GM12878 (cell line): ENCODE data around the gene PPEF1. TPM values are rescaled to one million over a fixed set of nuclear protein-coding genes. Genes with fewer than 3 reads are reported as not detected.

Experiments used
- ATAC-seq: fragments of 200-7000 bp; cut with Tn5 transposase; 3 replicates; pipeline ENCODE4 v1.9.1; 2020; ENCODE audit warnings: mild to moderate bottlenecking, moderate library complexity
- BruUV-seq: library from RNA; stranded (reverse); fragments of 400-500 nt; replicated peaks from 2 replicates; lab custom pipeline; 2021; lab: Mats Ljungman, UMichigan
- CTCF ChIA-PET: fragments of 300-600 bp; sonication (Branson Sonifier 250); formaldehyde crosslinking; extraction: SDS; loops from one replicate; lab custom pipeline; 2021; ENCODE audit warnings: inconsistent platforms; lab: Yijun Ruan, JAX
- POLR2A ChIA-PET: fragments of 350-600 bp; formaldehyde crosslinking; extraction: SDS; loops from one replicate; lab custom pipeline; 2021; ENCODE audit warnings: inconsistent platforms; lab: Charles Lee
- RAD21 ChIA-PET: fragments of 300-600 bp; sonication (Branson Sonifier 250); formaldehyde crosslinking; loops from one replicate; lab custom pipeline; 2023; ENCODE audit warnings: antibody characterized with exemption; ENCODE audit not compliant: unreplicated experiment; lab: Charles Lee
- SMC1A ChIA-PET: fragments of 300-600 bp; sonication (Branson Sonifier 250); formaldehyde crosslinking; loops from one replicate; lab custom pipeline; 2023; ENCODE audit not compliant: unreplicated experiment, uncharacterized antibody; lab: Charles Lee
- DNase-seq: peaks from one replicate; pipeline ENCODE4 v3.0.0-alpha.2; 2011; ENCODE audit warnings: low read depth, low spot score
- FAIRE-seq: peaks from 3 replicates; lab custom pipeline; 2011; peaks lifted over from hg19 to GRCh38; lab: Jason Lieb, UNC
- H2AFZ ChIP-seq: 2 replicates; pipeline ENCODE4 v1.6.0; 2011; ENCODE audit warnings: low read depth, low read length, control low read depth; ENCODE audit not compliant: control insufficient read depth
- H3K27ac ChIP-seq: 2 replicates; pipeline ENCODE4 v1.5.1; 2011; ENCODE audit warnings: control low read depth; ENCODE audit not compliant: control insufficient read depth, insufficient read depth
- H3K27me3 ChIP-seq, 2 experiments: replicated peaks in 1 of 2; 2 replicates each; pipeline versions ENCODE4 v1.6.0 to v1.6.1; 2011; ENCODE audit warnings: low read length in 1 of 2; ENCODE audit not compliant: control insufficient read depth in 2 of 2, insufficient read depth in 2 of 2
- H3K36me3 ChIP-seq, 2 experiments: 2 replicates each; pipeline ENCODE4 v1.5.1; 2011; ENCODE audit warnings: low read length in 1 of 2; ENCODE audit not compliant: control insufficient read depth in 2 of 2, insufficient read depth in 2 of 2
- H3K4me1 ChIP-seq: 2 replicates; pipeline ENCODE4 v1.6.1; 2011; ENCODE audit warnings: mild to moderate bottlenecking, low read length, moderate library complexity, mixed read lengths; ENCODE audit not compliant: control insufficient read depth, insufficient read depth
- H3K4me2 ChIP-seq: 2 replicates; pipeline ENCODE4 v1.6.0; 2011; ENCODE audit warnings: control low read depth; ENCODE audit not compliant: control insufficient read depth, insufficient read depth
- H3K4me3 ChIP-seq: fragments of 200-600 bp; sonication (generic); 2 replicates; pipeline ENCODE4 v1.5.1; 2016
- H3K79me2 ChIP-seq: 2 replicates; pipeline ENCODE4 v1.6.0; 2011; ENCODE audit warnings: low read length; ENCODE audit not compliant: control insufficient read depth, insufficient read depth
- H3K9ac ChIP-seq: 2 replicates; pipeline ENCODE4 v1.8.0; 2011; ENCODE audit warnings: low read length, control low read depth, mixed read lengths; ENCODE audit not compliant: control insufficient read depth, insufficient read depth
- H3K9me3 ChIP-seq: replicated peaks from 3 replicates; pipeline ENCODE4 v1.5.1; 2011; ENCODE audit warnings: mild to moderate bottlenecking, low read length; ENCODE audit not compliant: control insufficient read depth, insufficient read depth
- H4K20me1 ChIP-seq: 2 replicates; pipeline ENCODE4 v1.6.0; 2011; ENCODE audit not compliant: control insufficient read depth, insufficient read depth
- CTCF ChIP-seq, 3 experiments: IDR thresholded peaks in 2 of 3; conservative IDR thresholded peaks in 1 of 3; 2 replicates each; pipeline ENCODE4 v1.5.1; 2011; ENCODE audit warnings: low read depth in 3 of 3, low read length in 3 of 3, mild to moderate bottlenecking in 3 of 3, control low read depth in 2 of 3, moderate library complexity in 2 of 3, inconsistent platforms in 1 of 3, mixed read lengths in 1 of 3; ENCODE audit not compliant: control insufficient read depth in 2 of 3, insufficient read depth in 1 of 3; ENCODE audit errors: extremely low read depth in 1 of 3
- JUNB ChIP-seq: IDR thresholded peaks from 2 replicates; pipeline ENCODE4 v1.6.1; 2016; ENCODE audit warnings: antibody characterized with exemption, mild to moderate bottlenecking
- MEF2A ChIP-seq: IDR thresholded peaks from 2 replicates; pipeline ENCODE4 v1.6.1; 2011; ENCODE audit warnings: low read depth, mild to moderate bottlenecking, low read length, moderate library complexity; ENCODE audit not compliant: insufficient read depth
- NR2F1 ChIP-seq: fragments of 450-650 bp; conservative IDR thresholded peaks from 2 replicates; pipeline ENCODE4 v1.6.1; 2017; ENCODE audit warnings: mild to moderate bottlenecking
- RUNX3 ChIP-seq: IDR thresholded peaks from 2 replicates; pipeline ENCODE4 v1.6.1; 2012; ENCODE audit warnings: low read length, inconsistent platforms
- TCF7 ChIP-seq: IDR thresholded peaks from 2 replicates; pipeline ENCODE4 v1.6.1; 2014; ENCODE audit warnings: antibody characterized with exemption, borderline replicate concordance
- ZBTB11 ChIP-seq: fragments of 450-650 bp; formaldehyde crosslinking; IDR thresholded peaks from 2 replicates; pipeline ENCODE4 v1.5.0; 2022; ENCODE audit warnings: mild to moderate bottlenecking, missing genetic modification characterization
- WGBS: methylation state at CpG from one replicate; pipeline ENCODE4 v1.1.6; 2016; ENCODE audit warnings: low lambda C conversion rate; ENCODE audit not compliant: insufficient replicate concordance, insufficient coverage; ENCODE audit errors: missing lambda C conversion rate; 5-methylcytosine and 5-hydroxymethylcytosine counted together
- in situ Hi-C: fragments of 300-500 bp; cut with MboI; formaldehyde crosslinking; loops from 9 replicates; pipeline ENCODE4 v1.14.3; 2018; ENCODE audit warnings: mixed read lengths
- intact Hi-C: fragments of 100-400 bp; cut with micrococcal nuclease; formaldehyde crosslinking; loops from one replicate; pipeline ENCODE4 v1.14.2; 2022; ENCODE audit not compliant: unreplicated experiment
- polyA plus RNA-seq, 11 experiments: library from polyadenylated mRNA; depleted of rRNA in 4 of 11; unstranded in 6 of 11; stranded (reverse) in 5 of 11; fragments of >200 nt; fragmentation: Nextera tagmentation in 4 of 11; fragmentation: Illumina TruSeq in 1 of 11; extraction: Ambion mirVana in 4 of 11; extraction: Trizol in 1 of 11; gene quantifications; 1 replicate in 1 of 11; 2 replicates in 10 of 11; pipeline versions ENCODE4 v1.2.1 to v1.2.3, GENCODE V29; 2011 to 2016; ENCODE audit warnings: inconsistent platforms in 2 of 11, missing spikeins in 2 of 11, low read depth in 1 of 11
- total RNA-seq, 4 experiments: library from RNA; depleted of rRNA in 3 of 4; stranded (reverse); fragments of >200 nt in 3 of 4; fragmentation: Illumina TruSeq in 1 of 4; extraction: Trizol in 1 of 4; gene quantifications; 2 replicates each; pipeline versions ENCODE4 v1.2.1 to v1.2.3, GENCODE V29; 2013 to 2021
- TF ChIP-seq, protein P1 (sequence below): fragments of 450-650 bp; IDR thresholded peaks from 2 replicates; pipeline ENCODE4 v1.6.1; 2017; ENCODE audit warnings: mild to moderate bottlenecking

The PPEF1 gene
- total and polyA plus RNA-seq, 10 of the 15 experiments (the other 5 are each of a cell fraction or from before 2014, with no cell fraction given): 0.24 to 2.2 (median 0.50) TPM

DNA sequence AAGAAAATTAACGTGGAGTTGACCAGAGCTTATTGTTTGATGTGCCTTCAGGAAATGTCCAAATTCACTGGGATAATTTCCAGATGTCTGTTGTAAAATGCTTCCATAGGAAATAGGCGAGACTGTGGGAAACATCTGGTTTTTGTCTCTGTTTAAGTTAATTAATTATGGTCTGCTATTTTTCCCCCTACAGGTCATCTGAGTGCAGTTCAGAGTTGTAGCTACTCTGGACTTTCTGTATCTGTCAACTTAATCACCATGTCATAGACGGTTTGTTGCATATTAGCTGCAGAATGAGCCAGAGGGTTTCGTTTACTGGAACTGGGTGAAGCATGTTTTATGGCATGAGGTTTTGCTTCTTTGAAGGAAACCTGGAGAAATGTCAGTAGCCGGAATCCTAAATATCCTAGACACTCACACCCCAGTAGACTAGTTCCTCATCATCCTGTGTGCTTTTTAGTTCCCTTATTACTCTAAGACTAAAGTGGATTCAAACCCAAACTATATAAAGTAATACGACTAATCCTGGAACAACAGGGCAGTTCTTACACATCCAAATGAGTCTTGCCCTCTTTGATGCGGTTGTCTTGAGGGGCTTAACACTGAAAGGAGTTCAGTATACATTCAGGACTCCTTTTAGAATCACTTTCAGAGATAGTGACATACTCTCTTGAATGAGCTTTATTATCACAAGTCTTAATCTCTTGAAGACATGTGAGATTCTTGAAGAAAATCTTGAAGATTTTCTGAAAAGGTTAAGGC is 62.5 kb downstream of the PPEF1 start:
- FAIRE-seq: no peak
- POLR2A ChIA-PET: interaction anchor here (0.5 kb wide), 1 partner anchor 154 kb away, joined by 3 read pairs; no protein-coding TSS in a partner anchor

More for the DNA sequence above, 62.5 kb downstream of the PPEF1 start:
- Histone ChIP-seq H3K79me2 (no peaks in the 10 kb centered on the region), H3K4me2 (no peak overlapping the region), H3K9me3 (no peaks in the 10 kb centered on the region; the same call in 2 of the 3 replicates), H4K20me1 (no peaks in the 10 kb centered on the region), H3K36me3 (no peaks in the 10 kb centered on the region), H3K4me1 (no peaks in the 10 kb centered on the region), H2AFZ (no peak overlapping the region; the same call in 1 of the 2 replicates), H3K4me3 (no peak overlapping the region), H3K9ac (no peak overlapping the region), H3K27ac (no peak overlapping the region), H3K27me3 (no peaks in the 10 kb centered on the region)
- TF ChIP-seq CTCF (IDR thresholded peaks at IDR 0.05 in 2 of 3, conservative IDR thresholded peaks at IDR 0.05 in 1 of 3; ENCODE audit: control insufficient read depth in 2 of 3, extremely low read depth in 1 of 3, insufficient read depth in 1 of 3, low read depth in 3 of 3, low read length in 3 of 3): 0 out of 6 replicates have a peak, but pooled peaks of 1 of the 3 experiments have one; percentile 13
- TF ChIP-seq, protein P1, sequence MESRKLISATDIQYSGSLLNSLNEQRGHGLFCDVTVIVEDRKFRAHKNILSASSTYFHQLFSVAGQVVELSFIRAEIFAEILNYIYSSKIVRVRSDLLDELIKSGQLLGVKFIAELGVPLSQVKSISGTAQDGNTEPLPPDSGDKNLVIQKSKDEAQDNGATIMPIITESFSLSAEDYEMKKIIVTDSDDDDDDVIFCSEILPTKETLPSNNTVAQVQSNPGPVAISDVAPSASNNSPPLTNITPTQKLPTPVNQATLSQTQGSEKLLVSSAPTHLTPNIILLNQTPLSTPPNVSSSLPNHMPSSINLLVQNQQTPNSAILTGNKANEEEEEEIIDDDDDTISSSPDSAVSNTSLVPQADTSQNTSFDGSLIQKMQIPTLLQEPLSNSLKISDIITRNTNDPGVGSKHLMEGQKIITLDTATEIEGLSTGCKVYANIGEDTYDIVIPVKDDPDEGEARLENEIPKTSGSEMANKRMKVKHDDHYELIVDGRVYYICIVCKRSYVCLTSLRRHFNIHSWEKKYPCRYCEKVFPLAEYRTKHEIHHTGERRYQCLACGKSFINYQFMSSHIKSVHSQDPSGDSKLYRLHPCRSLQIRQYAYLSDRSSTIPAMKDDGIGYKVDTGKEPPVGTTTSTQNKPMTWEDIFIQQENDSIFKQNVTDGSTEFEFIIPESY: no peak
- peak; percentile 80 for TF ChIP-seq TCF7
- no peak for TF ChIP-seq NR2F1
- peak; percentile 64 for TF ChIP-seq RUNX3
- no peak for TF ChIP-seq ZBTB11 (CRISPR knock-in tag)
- TF ChIP-seq MEF2A: 0 out of 2 replicates have a peak, but pooled peaks have one; percentile 8
- peak; percentile 48 for TF ChIP-seq JUNB
- peak; percentile 66 for ATAC-seq
- in situ Hi-C loops: no loop called here
- ChIA-PET CTCF (no interaction called here), RAD21 (no interaction called here), SMC1A (no interaction called here)
- intact Hi-C loops: loop anchor here (5.0 to 10.0 kb wide), 2 partner anchors 117 to 375 kb away; no protein-coding TSS in a partner anchor
- no peak for DNase-seq
- WGBS: 10% methylated on average over 7 of the region's 7 CpGs
- no TSS peak for BruUV-seq
